Activated CD8-positive, alpha-beta memory T cell treated with anti-CD3 and anti-CD28 coated beads for 48 hours (primary cell): ENCODE results near the gene NCKAP5L.
"Not testable (repeated sequence)": the region's sequence is repeated elsewhere in the genome, so short reads cannot be mapped to it uniquely, and the experiment has no call there.

Source experiments
- DNase-seq, 3 experiments: peaks; one replicate each; pipeline ENCODE4 v3.0.0-alpha.2; 2020; ENCODE audit warnings: low read depth in 2 of 3, low spot score in 2 of 3

The NCKAP5L gene

GRCh38 chr12:49828133-49829091 lies at the start of gene NCKAP5L:
Gene NCKAP5L, minus strand, starts transcription at chr12:49828413. Its CDS starts 24,369 bp downstream, at chr12:49804044.
- peak; percentile 85 to 89 (median 86) for DNase-seq

- DNase-seq, result no peak
Observed at GRCh38 chr12:49877066-49877465, 48.9 kb upstream of the NCKAP5L start.

- no peak for DNase-seq
Observed at GRCh38 chr12:49876070-49876469, 47.9 kb upstream of the NCKAP5L start.

GRCh38 chr12:49875115-49875720 lies 47.0 kb upstream of the NCKAP5L start:
- no peak for DNase-seq

GRCh38 chr12:49874142-49874897 lies 46.1 kb upstream of the NCKAP5L start:
- no peak for DNase-seq

GRCh38 chr12:49873361-49873934 lies 45.2 kb upstream of the NCKAP5L start:
- DNase-seq, result no peak

GRCh38 chr12:49872781-49873181 lies 44.6 kb upstream of the NCKAP5L start:
- DNase-seq, result no peak

GRCh38 chr12:49872381-49872780 lies 44.2 kb upstream of the NCKAP5L start:
- DNase-seq, result no peak

- not testable (repeated sequence) for DNase-seq
Observed at GRCh38 chr12:49871811-49872251, 43.6 kb upstream of the NCKAP5L start.

- DNase-seq, result no peak
Observed at GRCh38 chr12:49871263-49871561, 43.0 kb upstream of the NCKAP5L start.

GRCh38 chr12:49870501-49871262 lies 42.5 kb upstream of the NCKAP5L start:
- DNase-seq, result no peak

- no peak for DNase-seq
Observed at GRCh38 chr12:49869816-49870500, 41.7 kb upstream of the NCKAP5L start.

- DNase-seq, result no peak
Observed at GRCh38 chr12:49868952-49869815, 41.0 kb upstream of the NCKAP5L start.

- DNase-seq, result no peak
Observed at GRCh38 chr12:49868449-49868848, 40.2 kb upstream of the NCKAP5L start.

- no peak for DNase-seq
Observed at GRCh38 chr12:49867570-49868341, 39.5 kb upstream of the NCKAP5L start.

- peak; percentile 30 to 76 (median 71) for DNase-seq
Observed at GRCh38 chr12:49866859-49867569, 38.8 kb upstream of the NCKAP5L start.

GRCh38 chr12:49865782-49866135 lies 37.5 kb upstream of the NCKAP5L start:
- no peak for DNase-seq
